Fibroblast of the aortic adventitia (primary cell): ENCODE results near the gene TOR1B. TPM values are rescaled to one million over a fixed set of nuclear protein-coding genes. Genes with fewer than 3 reads are reported as not detected.

Experiments
- DNase-seq: peaks from one replicate; pipeline ENCODE4 v3.0.0-alpha.2; 2010; ENCODE audit warnings: low read depth
- H3K4me3 ChIP-seq: 2 replicates; pipeline ENCODE4 v1.5.1; 2011; ENCODE audit warnings: low read depth, mild to moderate bottlenecking, control low read depth, low read length, moderate library complexity
- CTCF ChIP-seq: IDR thresholded peaks from 2 replicates; pipeline ENCODE4 v1.5.1; 2011; ENCODE audit warnings: mild to moderate bottlenecking, low read length, control low read depth, inconsistent platforms; ENCODE audit not compliant: insufficient read depth
- total RNA-seq: library from RNA; depleted of rRNA; stranded (reverse); fragments of >200 nt; gene quantifications from 2 replicates; pipeline ENCODE4 v1.2.3, GENCODE V29; 2012; ENCODE audit warnings: low replicate concordance

TOR1B gene
- total RNA-seq, 1 donor: 24.9 TPM

DNA sequence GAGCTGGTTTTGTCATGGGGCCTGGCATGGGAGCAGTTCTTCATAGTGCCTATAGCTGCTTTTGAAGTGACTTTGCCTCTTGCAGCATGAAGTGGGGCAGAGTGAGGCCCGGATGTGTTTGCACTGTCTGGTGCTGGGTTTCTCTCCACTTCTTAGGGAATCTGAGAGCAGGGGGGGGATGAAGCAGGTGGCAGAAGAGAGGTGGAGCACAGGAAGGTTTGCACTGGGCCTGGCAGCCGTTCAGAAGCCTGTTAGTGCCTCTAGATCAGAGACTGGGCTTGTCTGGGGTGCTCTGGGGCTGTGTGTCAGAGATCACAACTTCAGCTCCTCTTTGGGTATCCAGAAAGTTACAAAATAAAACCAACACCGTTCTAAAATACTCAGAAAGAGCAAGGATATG, 50.6 kb downstream of the TOR1B start:
- H3K4me3 ChIP-seq: no peak overlapping the region
- no peak for TF ChIP-seq CTCF
- no peak for DNase-seq

DNA sequence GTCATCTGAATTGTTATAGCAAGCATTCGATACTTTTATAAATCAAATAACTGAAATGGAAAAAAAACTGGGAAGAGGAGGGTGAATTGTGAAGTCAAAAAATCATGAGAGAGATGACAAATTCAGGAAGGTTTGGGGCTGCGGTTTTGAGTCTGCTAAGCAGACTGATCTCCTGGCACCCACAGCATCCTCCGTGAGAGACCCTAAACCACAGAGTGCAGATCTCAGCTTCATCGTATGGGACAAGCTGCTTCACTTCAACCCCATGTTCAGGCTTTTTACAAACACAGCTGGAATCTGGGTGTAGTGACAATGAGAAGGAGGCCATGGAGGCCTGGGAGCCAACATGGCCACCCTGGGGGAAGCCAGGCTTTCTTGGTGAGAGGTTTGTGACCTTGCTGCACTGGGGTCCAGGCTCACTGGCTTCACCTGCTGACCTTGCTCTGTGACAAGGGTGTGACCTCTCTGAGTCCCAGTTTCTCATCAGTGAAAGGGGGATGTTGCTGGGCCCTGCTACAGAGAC, 51.7 kb downstream of the TOR1B start:
- no peak overlapping the region for H3K4me3 ChIP-seq
- no peak for TF ChIP-seq CTCF
- DNase-seq: no peak

- TF ChIP-seq CTCF: no peak
- DNase-seq: no peak
- no peak overlapping the region for H3K4me3 ChIP-seq
Measured at GRCh38 chr9:129857207-129857606, 54.2 kb downstream of the TOR1B start.

DNA sequence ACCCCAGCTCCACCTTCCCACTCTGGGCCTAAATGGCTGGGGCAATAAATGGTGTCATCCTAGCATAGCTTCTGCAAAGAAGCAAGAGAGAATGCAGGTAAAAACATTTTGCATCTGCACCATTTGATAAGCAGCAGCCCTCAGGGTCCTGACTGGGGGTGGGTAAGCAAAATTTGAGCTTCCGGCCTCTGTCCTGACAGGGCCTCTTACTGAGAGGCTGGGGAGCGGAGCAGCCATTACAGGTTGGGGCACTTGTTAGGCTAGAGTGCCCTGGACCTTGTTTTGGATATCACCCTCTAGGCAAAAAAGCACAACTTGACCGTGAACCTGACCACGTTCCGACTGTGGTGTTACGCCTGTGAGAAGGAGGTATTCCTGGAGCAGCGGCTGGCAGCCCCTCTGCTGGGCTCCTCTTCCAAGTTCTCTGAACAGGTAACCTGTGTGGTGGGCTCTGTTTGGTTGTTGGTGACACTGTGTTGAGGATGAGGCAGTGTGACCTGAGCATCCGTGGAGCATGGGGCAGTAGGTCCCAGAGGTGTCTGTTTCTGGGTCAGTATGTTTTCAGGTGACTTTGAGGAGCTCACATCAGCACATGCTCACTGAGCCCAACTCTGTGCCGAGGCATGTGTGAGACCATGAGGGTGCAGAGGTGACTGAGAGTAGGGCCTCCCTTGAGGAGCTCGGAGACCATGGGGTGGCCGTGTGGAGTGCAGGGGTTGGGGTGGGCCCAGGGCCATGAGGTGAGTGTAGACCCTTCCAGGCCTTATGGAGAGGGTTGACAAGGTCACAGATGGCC, 55.4 kb downstream of the TOR1B start:
- no peak overlapping the region for H3K4me3 ChIP-seq
- no peak for TF ChIP-seq CTCF
- no peak for DNase-seq

Other genes with a start within 250 kb of the TOR1B start
- 0.98 TPM in 1 of 2 replicates, not detected in the other for gene C9orf50, start 182.1 kb upstream of the TOR1B start, total RNA-seq
- 9.0 and 27.6 TPM in 2 replicates for gene NTMT1, start 177.0 kb upstream of the TOR1B start, total RNA-seq
- gene ASB6, start 161.0 kb upstream of the TOR1B start, total RNA-seq: 7.0 and 14.0 TPM in 2 replicates
- gene PRRX2, start 137.5 kb upstream of the TOR1B start, total RNA-seq: 3.5 and 36.1 TPM in 2 replicates
- 6.9 and 30.9 TPM in 2 replicates for gene PTGES, start 50.1 kb upstream of the TOR1B start, total RNA-seq
- gene TOR1A, start 21.0 kb downstream of the TOR1B start, total RNA-seq: 23.0 and 48.9 TPM in 2 replicates
- gene C9orf78, start 32.1 kb downstream of the TOR1B start, total RNA-seq: 37.3 and 107 TPM in 2 replicates
- 7.5 and 11.4 TPM in 2 replicates for gene USP20, start 32.3 kb downstream of the TOR1B start, total RNA-seq
- 44.4 and 57.9 TPM in 2 replicates for gene FNBP1, start 240.0 kb downstream of the TOR1B start, total RNA-seq